ENCODE measurements around the gene ZNF829. TPM values are rescaled to one million over a fixed set of nuclear protein-coding genes. Genes with fewer than 3 reads are reported as not detected.

ZNF829 gene
- total RNA-seq, 2 experiments from 2014 or later, result 3.8 to 4.4 TPM

DNA sequence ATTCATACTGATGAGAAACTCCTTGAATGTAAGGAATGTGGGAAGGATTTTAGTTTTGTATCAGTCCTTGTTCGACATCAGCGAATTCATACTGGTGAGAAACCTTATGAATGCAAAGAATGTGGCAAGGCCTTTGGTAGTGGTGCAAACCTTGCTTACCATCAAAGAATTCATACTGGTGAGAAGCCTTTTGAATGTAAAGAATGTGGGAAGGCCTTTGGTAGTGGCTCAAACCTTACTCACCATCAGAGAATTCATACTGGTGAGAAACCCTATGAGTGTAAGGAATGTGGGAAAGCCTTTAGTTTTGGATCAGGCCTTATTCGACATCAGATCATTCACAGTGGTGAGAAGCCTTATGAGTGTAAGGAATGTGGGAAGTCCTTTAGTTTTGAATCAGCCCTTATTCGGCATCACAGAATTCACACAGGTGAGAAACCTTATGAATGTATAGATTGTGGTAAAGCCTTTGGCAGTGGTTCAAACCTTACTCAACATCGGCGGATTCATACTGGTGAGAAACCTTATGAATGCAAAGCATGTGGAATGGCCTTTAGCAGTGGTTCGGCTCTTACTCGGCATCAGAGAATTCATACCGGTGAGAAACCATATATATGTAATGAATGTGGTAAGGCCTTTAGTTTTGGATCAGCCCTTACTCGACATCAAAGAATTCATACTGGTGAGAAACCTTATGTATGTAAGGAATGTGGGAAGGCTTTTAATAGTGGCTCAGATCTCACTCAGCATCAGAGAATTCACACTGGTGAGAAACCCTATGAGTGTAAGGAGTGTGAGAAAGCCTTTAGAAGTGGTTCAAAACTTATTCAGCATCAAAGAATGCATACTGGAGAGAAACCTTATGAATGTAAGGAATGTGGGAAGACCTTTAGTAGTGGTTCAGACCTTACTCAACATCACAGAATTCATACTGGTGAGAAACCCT, 38.8 kb downstream of the ZNF829 start:
- H3K4me3 Mint-ChIP-seq, result no peak overlapping the region
- no peak overlapping the region for H3K4me3 ChIP-seq (ENCODE audit: low read length)
- H3K27ac ChIP-seq (ENCODE audit: low read depth in 1 of 2, low read length in 2 of 2), result no peak overlapping the region
- H3K9me3 Mint-ChIP-seq, result peaks cover 28% of the 10 kb centered on the region
- CTCF ChIA-PET, result no interaction called here
- POLR2A ChIA-PET, result no interaction called here
- DNase-seq (no peak), ATAC-seq (ENCODE audit: poor library complexity) (no peak)
- TF ChIP-seq, protein P1, sequence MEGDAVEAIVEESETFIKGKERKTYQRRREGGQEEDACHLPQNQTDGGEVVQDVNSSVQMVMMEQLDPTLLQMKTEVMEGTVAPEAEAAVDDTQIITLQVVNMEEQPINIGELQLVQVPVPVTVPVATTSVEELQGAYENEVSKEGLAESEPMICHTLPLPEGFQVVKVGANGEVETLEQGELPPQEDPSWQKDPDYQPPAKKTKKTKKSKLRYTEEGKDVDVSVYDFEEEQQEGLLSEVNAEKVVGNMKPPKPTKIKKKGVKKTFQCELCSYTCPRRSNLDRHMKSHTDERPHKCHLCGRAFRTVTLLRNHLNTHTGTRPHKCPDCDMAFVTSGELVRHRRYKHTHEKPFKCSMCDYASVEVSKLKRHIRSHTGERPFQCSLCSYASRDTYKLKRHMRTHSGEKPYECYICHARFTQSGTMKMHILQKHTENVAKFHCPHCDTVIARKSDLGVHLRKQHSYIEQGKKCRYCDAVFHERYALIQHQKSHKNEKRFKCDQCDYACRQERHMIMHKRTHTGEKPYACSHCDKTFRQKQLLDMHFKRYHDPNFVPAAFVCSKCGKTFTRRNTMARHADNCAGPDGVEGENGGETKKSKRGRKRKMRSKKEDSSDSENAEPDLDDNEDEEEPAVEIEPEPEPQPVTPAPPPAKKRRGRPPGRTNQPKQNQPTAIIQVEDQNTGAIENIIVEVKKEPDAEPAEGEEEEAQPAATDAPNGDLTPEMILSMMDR (IDR thresholded peaks at IDR 0.05), result no peak
- H3K36me3 ChIP-seq (ENCODE audit: insufficient read depth, low read length), result peaks cover 34% of the 10 kb centered on the region
- no peaks in the 10 kb centered on the region for H3K4me1 ChIP-seq (ENCODE audit: insufficient read depth, low read length)
- no peaks in the 10 kb centered on the region for H3K27me3 ChIP-seq (ENCODE audit: control insufficient read depth in 1 of 2, insufficient read depth in 2 of 2, low read length in 2 of 2)
- no peak overlapping the region for H3K27ac Mint-ChIP-seq
- peaks cover 34 to 98% of the 10 kb centered on the region in 2 experiments for H3K9me3 ChIP-seq (ENCODE audit: control insufficient read depth in 1 of 2, insufficient read depth in 1 of 2, low read length in 2 of 2)
- no peaks in the 10 kb centered on the region for H3K4me1 Mint-ChIP-seq (ENCODE audit: low read depth)
- H3K27me3 Mint-ChIP-seq, result no peaks in the 10 kb centered on the region
- H3K36me3 Mint-ChIP-seq (ENCODE audit: low read depth), result peaks cover 86% of the 10 kb centered on the region
- intact Hi-C loops (cut with DNase I, micrococcal nuclease), result no loop called here

DNA sequence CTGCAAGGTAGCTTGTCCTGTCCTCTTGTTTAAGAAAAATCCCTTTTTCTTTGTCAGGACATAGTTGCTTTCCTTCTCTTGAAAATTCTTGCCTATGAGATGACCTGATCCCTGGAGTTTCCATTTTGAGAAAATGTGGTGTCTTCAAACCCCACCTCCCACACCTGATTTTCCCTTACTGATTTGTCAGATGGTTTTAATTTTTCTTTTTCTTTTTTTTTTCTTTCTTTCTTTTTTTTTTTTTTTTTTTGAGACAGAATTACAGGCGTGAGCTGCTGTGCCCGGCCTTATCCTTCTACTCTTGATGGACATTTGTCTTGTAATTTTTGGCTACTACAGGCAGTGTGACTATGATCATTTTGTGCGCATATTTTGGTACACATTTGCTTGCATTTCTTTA, 64.2 kb downstream of the ZNF829 start:
- Histone ChIP-seq H3K36me3 (ENCODE audit: insufficient read depth, low read length) (peaks cover 19% of the 10 kb centered on the region), H3K27ac (ENCODE audit: low read depth in 1 of 2, low read length in 2 of 2) (no peak overlapping the region), H3K4me1 (ENCODE audit: insufficient read depth, low read length) (peaks cover 29% of the 10 kb centered on the region), H3K9me3 (ENCODE audit: control insufficient read depth in 1 of 2, insufficient read depth in 1 of 2, low read length in 2 of 2) (peaks cover 10 to 22% of the 10 kb centered on the region in 2 experiments), H3K4me3 (ENCODE audit: low read length) (no peak overlapping the region), H3K27me3 (ENCODE audit: control insufficient read depth in 1 of 2, insufficient read depth in 2 of 2, low read length in 2 of 2) (no peaks in the 10 kb centered on the region)
- intact Hi-C loops (cut with DNase I, micrococcal nuclease), result loop anchor here (2.0 to 10.0 kb wide), 8 partner anchors 65 to 737 kb away; partner anchors contain the start of genes ZNF461 (in 2 of the 2), OVOL3 (in 1 of the 2), POLR2I (in 1 of the 2) and TBCB (in 1 of the 2)
- no peak overlapping the region for H3K4me3 Mint-ChIP-seq
- DNase-seq (no peak), ATAC-seq (ENCODE audit: poor library complexity) (no peak)
- no peaks in the 10 kb centered on the region for H3K27me3 Mint-ChIP-seq
- TF ChIP-seq, protein P1 (IDR thresholded peaks at IDR 0.05), result no peak
- peaks cover 21% of the 10 kb centered on the region for H3K36me3 Mint-ChIP-seq (ENCODE audit: low read depth)
- no peak overlapping the region for H3K27ac Mint-ChIP-seq
- H3K4me1 Mint-ChIP-seq (ENCODE audit: low read depth), result peaks cover 15% of the 10 kb centered on the region
- peaks cover 9% of the 10 kb centered on the region for H3K9me3 Mint-ChIP-seq
- POLR2A ChIA-PET, result interaction anchor here (3.4 kb wide), 1 partner anchor 78 kb away, joined by 26 read pairs; the partner anchor contains the start of gene ZNF850
- CTCF ChIA-PET, result interaction anchor here (2.3 kb wide), 1 partner anchor 14 kb away, joined by 13 read pairs; the partner anchor contains the start of gene ZNF790

DNA sequence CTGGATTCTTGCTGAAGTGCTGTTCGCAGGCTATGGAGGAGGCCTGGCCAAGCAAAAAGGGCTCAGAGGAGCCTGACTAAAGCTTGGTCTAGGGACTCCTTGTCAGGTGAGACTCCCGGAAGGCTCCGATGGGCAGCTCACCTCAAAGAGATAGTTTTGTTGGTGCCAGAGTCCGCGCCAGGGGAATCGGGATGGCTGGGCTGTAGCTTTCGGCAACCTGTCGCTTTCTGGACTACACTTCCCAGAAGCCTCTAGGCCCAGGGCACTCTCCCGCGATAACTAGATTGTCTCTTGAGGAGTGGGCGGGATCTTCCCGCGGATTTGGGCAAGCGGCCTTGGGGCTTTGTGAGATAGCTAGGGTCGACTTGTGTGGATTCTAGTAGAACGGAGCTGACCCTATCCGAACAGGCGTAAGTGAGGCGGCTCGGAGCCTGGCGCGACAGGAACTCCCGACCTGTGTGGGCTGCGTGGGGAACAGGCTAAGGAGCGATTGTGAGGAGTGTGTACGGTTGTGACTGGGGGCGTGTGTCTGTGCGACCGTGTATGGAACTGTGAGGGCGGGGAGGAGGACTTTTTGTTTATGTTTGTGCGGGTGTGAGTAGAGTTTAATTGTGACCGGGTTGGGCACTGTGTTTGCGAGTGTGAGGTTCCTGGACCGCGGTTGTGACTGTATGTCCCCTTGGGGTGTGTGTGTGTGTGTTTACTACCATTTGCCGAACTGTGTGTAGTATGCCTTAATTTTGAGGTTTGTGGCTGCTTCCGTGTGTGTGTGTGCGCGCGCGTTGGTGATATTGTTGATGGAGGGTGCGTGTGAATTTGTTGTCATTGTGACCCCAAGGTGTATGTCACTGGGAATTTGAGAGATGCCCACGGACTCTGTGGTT, 65.3 kb downstream of the ZNF829 start, which contains the start of gene ZNF345:
TSS of gene ZNF345 (plus strand) at position 318 of the 884 bp plus-strand sequence. CDS start 25,955 bp downstream, outside the sequence.
- POLR2A ChIA-PET, result interaction anchor here (0.6 to 3.4 kb wide), 31 partner anchors 8 to 841 kb away, joined by 3 to 167 read pairs (median 5); partner anchors contain the start of genes POLR2I, ZFP14, ZFP30 and ZNF146

More for the DNA sequence above, 65.3 kb downstream of the ZNF829 start, which contains the start of gene ZNF345:
- peaks cover 21% of the 10 kb centered on the region for H3K36me3 Mint-ChIP-seq (ENCODE audit: low read depth)
- peaks cover 15% of the 10 kb centered on the region for H3K4me1 Mint-ChIP-seq (ENCODE audit: low read depth)
- Histone ChIP-seq H3K27me3 (ENCODE audit: control insufficient read depth in 1 of 2, insufficient read depth in 2 of 2, low read length in 2 of 2) (no peaks in the 10 kb centered on the region), H3K4me3 (ENCODE audit: low read length) (peak within 1 kb of the TSS; percentile 83), H3K4me1 (ENCODE audit: insufficient read depth, low read length) (peaks cover 29% of the 10 kb centered on the region), H3K36me3 (ENCODE audit: insufficient read depth, low read length) (peaks cover 10% of the 10 kb centered on the region), H3K27ac (ENCODE audit: low read depth in 1 of 2, low read length in 2 of 2) (peak within 1 kb of the TSS; percentile 71 to 86), H3K9me3 (ENCODE audit: control insufficient read depth in 1 of 2, insufficient read depth in 1 of 2, low read length in 2 of 2) (peaks cover 4 to 22% of the 10 kb centered on the region in 2 experiments)
- H3K27me3 Mint-ChIP-seq, result no peaks in the 10 kb centered on the region
- no peak within 1 kb of the TSS for H3K4me3 Mint-ChIP-seq
- H3K27ac Mint-ChIP-seq, result no peak within 1 kb of the TSS
- TF ChIP-seq, protein P1 (IDR thresholded peaks at IDR 0.05), result no peak
- H3K9me3 Mint-ChIP-seq, result peaks cover 8% of the 10 kb centered on the region
- ATAC-seq (ENCODE audit: poor library complexity), result peak; percentile 81
- intact Hi-C loops (cut with DNase I, micrococcal nuclease), result loop anchor here (1.0 to 10.0 kb wide), 16 partner anchors 12 to 736 kb away; partner anchors contain the start of genes ZNF461 (in 2 of the 2), ZNF568 (in 2 of the 2), ZNF790 (in 2 of the 2) and ZNF829 (in 2 of the 2)
- CTCF ChIA-PET, result interaction anchor here (0.7 to 2.6 kb wide), 8 partner anchors 10 to 472 kb away, joined by 3 to 13 read pairs (median 4); partner anchors contain the start of genes ZFP14, ZNF420, ZNF566 and ZNF790
- DNase-seq, result peak; percentile 69 to 94 (median 79)

All from CD4-positive, alpha-beta T cell (primary cell).